ENCODE measurements around the gene BAIAP2.
A peak's percentile ranks its signal among the peaks of the same experiment; 100 is the strongest.

The BAIAP2 gene

DNA sequence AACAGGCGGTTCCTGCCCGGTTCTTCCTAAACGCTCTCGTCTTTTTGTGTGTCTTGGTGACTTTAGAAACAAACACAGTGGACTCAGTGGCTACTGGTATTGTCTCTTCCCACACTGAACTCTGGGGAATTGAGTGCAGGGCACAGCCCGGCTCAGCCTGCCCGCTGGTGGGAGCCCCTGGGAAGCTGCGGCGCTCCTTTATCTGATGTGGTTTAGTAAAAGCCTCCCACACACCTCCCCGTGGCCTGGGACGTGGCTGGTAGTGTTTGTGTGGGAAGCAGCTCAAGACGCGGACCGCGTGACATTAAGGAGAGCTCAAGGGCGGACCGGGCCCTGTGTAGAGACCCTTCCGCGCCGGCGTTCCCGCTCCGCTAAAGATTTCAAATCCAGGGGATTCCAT lies 75.0 kb downstream of the BAIAP2 start:
- no peak for DNase-seq (ENCODE audit: low spot score)

- DNase-seq (ENCODE audit: low spot score): no peak
Measured at GRCh38 chr17:81110488-81111040, 75.6 kb downstream of the BAIAP2 start.

DNA sequence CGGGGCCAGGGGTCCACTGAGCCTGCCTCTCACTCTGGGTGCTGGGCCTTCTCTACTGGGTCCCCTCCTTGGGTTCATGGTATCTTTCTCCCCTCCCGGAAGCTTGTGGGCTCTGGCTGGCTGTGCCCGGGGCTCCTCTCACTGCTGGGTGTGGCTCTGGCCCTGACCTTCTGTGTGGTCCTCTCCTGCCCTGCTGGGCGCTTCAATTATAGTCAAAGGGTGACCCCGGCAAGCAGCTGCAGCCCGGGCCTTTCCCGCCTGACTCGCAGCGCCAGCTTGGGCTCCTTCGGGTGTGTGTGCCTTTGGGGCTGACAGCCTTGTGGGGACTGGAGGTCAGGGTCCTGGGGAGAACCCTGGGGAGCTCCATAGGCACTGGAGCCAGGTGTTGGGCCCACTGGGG lies 76.1 kb downstream of the BAIAP2 start:
- no peak for DNase-seq (ENCODE audit: low spot score)

DNA sequence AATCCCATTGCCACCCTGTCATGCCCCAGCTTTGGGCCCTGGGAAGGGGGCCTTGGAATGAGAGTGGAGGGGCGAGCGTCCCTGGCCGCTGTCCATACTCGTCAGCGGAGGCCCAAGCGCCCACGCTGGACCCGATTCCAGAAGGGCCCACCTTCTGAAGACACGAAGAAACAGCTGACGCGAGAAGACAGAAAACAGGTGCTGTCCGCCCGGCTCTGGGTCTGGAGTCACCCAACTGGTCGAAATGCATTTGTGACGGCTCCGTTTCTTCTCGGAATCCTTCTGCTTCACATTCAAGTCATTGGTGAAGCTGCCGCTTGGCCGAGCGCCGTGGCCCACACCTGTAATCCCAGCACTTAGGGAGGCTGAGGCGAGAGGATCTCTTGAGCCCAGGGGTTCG lies 77.5 kb downstream of the BAIAP2 start:
- no peak for DNase-seq (ENCODE audit: low spot score)

GRCh38 chr17:81113158-81113724 lies 78.3 kb downstream of the BAIAP2 start:
- no peak for DNase-seq (ENCODE audit: low spot score)

GRCh38 chr17:81114351-81115093 lies 79.6 kb downstream of the BAIAP2 start:
- DNase-seq (ENCODE audit: low spot score): no peak

GRCh38 chr17:81115219-81115618 lies 80.3 kb downstream of the BAIAP2 start:
- no peak for DNase-seq (ENCODE audit: low spot score)

GRCh38 chr17:81115749-81116464 lies 81.0 kb downstream of the BAIAP2 start:
- DNase-seq (ENCODE audit: low spot score): no peak

GRCh38 chr17:81116704-81117103 lies 81.8 kb downstream of the BAIAP2 start:
- DNase-seq (ENCODE audit: low spot score): no peak

GRCh38 chr17:81117672-81118198 lies 82.8 kb downstream of the BAIAP2 start:
- no peak for DNase-seq (ENCODE audit: low spot score)

GRCh38 chr17:81118308-81119221 lies 83.6 kb downstream of the BAIAP2 start:
- no peak for DNase-seq (ENCODE audit: low spot score)

- peak; percentile 95 for DNase-seq (ENCODE audit: low spot score)
Measured at GRCh38 chr17:81119223-81120148, 84.5 kb downstream of the BAIAP2 start.

- no peak for DNase-seq (ENCODE audit: low spot score)
Measured at GRCh38 chr17:81120149-81120484, 85.2 kb downstream of the BAIAP2 start.

DNA sequence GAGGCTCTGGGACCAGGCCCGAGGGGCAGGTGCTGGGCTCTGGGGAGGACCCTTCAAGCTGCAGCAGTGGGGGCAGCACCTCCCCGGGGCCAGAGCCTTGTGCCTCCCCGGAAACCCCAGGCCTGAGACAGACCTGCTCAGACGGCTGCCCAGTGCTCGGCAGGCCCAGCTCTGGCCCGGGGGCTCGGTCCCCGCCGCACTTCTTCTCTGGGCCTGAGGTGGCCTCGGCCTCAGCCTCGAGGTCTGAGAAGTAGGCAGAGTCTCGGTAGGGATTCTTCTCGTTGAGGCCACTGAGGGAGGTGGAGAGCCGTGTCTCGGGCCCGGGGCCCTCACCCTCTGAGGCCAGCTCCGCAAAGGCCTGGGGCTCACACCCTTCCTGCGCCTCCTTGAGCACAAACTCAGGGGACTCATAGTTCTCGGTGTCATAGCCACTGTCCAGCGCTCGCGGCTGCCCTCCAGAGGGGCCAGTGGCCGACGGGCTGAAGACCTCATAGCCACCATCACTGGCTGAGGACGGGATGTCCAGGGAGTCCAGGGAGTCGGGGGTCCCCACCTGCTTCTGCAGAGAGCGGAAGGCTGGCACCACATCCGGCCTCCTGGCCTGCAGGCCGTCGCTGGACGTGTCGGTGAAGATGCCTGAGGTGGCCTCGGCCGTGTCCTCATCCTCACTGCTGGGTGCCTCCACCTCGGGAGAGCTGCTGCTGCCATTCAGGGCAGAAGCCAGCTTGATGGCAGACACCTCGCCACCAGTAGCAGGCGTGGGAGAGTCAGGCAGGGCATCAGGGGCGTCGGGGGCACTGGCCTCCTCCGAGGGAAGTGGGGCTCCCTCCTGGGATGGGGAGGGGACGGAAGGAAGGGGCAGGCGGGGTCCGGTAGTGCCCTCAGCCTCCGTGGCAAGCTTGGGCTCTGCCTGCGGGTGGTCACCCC lies 86.0 kb downstream of the BAIAP2 start:
- DNase-seq (ENCODE audit: low spot score): no peak

DNA sequence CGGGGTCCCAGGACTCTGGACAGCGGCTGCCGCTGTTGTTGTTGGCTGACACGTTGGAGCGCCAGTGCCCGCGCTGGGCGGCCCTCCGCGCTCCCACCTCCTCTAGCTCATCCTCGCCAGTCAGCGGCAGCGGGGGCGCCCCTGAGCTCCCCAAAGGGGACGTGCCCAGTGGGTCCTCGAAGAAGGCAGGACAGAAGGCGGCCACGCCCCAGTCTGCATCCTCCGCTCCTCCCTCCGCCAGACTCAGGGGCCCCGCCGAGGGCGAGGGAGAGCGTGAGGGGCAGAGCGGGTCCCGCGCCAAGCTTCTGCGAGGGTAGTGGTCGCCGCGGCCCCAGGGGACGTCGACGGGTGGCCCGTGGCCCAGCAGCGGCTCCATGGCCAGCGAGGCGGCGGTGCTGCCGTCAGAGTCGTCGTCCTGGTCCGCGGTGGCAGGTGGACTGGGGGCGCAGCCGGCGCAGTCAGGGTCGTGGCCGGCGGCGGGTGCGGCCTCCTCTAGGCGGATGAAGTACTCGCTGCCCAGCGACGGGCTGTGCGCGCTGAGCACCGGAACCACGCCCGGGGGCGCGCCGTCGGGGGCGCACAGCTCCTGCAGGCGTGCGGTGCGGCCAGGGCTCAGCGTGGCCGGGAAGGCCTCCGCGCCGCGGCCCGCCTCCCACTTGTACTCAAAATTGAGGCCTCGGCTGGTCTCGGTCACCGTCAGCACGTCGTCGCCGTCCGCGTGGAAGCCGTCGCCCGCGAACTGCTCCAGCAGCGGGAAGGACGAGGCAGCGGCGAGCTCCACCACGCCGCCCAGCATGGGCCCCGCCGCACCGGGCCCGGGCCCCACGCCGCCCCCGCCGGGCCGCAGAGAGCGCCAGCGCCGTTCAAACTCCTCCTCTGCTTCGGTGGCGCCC lies 87.1 kb downstream of the BAIAP2 start:
- no peak for DNase-seq (ENCODE audit: low spot score)

- no peak for DNase-seq (ENCODE audit: low spot score)
Measured at GRCh38 chr17:81123052-81124048, 88.4 kb downstream of the BAIAP2 start.

- DNase-seq (ENCODE audit: low spot score): no peak
Measured at GRCh38 chr17:81124377-81124776, 89.4 kb downstream of the BAIAP2 start.

All from HuH-7 (cell line).